ENCODE results near the gene MRPS18C.
A peak's percentile ranks its signal among the peaks of the same experiment; 100 is the strongest.
"Not testable (repeated sequence)": the region's sequence is repeated elsewhere in the genome, so short reads cannot be mapped to it uniquely, and the experiment has no call there.

The MRPS18C gene

GRCh38 chr4:83455281-83456183 lies at the start of gene MRPS18C, which contains the start of gene HELQ:
Gene MRPS18C (plus strand): TSS chr4:83456058. CDS start chr4:83456078, 20 bp downstream.
Gene HELQ (minus strand): TSS chr4:83455823. CDS start chr4:83455693, 130 bp downstream.
- DNase-seq: peak; percentile 87

DNA sequence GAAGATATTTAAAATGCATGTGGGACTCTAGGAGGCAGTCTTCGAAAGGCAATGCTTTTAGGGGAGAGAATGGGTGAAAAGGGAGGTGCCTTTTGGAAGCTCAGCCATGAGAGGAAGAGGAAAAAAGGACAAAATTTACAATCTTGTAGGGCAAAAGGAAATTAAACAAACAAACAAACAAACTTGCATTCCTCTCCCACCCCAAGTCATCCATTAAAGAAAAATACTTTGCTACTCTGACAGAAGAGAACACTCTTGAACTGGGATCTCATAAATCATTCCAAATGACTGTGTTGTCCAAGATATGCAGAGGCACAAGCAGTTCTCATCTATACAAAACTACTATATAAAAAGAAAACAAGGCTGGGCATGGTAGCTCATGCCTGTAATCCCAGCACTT lies 47.0 kb upstream of the MRPS18C start:
- DNase-seq: no peak

DNA sequence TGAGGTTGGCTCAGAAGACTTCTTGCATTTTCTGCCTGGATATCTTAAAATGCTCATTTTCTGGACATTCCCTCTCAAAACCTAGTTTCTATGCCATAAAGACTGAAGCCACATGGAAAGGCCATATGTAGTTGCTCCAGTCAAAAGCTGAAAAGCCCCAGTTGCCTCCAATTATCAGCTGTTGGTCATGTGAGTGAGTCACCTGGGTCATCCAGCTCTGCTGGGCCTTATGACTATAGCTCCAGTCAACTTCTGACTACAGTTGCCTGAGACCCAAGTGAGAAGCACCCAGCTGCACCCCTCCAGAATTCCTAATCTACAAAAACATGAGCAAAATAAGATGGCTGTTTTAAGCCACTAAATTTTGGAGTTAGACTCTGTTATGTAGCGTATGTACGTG lies 42.2 kb upstream of the MRPS18C start:
- DNase-seq: no peak

DNA sequence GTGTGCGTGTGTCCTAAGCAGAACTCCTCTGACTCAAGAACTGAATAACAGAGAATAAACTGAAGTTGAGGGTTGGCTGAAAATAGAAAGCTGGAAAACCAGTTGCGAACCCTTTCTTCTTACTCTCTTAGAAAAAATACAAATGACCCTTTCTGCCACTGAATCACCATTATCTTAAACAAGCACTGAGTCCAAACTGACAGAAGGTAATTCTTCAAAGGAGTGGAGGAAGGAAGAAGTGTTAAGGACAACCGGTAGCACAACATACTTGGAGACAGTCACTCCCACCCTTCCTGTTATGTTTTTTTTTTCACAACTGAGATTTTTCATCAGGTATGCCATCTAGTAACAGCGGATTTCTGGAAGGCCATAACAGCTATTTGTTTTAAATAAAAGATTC lies 38.3 kb upstream of the MRPS18C start:
- DNase-seq: no peak

- DNase-seq: no peak
Measured at GRCh38 chr4:83418211-83418610, 37.6 kb upstream of the MRPS18C start.

DNA sequence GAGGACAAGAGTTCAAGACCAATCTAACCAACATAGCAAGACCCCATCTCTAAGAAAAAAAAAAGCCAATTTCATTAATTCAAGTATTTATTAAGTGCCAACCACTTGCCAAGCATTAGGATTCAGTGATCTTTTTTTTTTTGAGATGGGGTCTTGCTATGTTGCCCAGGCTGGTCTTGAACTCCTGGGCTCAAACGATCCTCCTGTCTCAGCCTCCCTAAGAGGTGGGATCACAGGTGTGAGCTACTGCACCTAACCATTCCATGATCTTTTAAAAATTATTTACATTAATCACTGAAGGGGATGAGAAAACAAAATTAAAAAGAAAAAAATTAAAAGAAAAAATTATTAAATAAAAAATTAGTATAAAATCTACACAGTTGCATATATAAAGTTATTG lies 24.7 kb upstream of the MRPS18C start:
- DNase-seq: no peak

- no peak for DNase-seq
Measured at GRCh38 chr4:83436680-83437079, 19.2 kb upstream of the MRPS18C start.

- DNase-seq: no peak
Measured at GRCh38 chr4:83438719-83439118, 17.1 kb upstream of the MRPS18C start.

DNA sequence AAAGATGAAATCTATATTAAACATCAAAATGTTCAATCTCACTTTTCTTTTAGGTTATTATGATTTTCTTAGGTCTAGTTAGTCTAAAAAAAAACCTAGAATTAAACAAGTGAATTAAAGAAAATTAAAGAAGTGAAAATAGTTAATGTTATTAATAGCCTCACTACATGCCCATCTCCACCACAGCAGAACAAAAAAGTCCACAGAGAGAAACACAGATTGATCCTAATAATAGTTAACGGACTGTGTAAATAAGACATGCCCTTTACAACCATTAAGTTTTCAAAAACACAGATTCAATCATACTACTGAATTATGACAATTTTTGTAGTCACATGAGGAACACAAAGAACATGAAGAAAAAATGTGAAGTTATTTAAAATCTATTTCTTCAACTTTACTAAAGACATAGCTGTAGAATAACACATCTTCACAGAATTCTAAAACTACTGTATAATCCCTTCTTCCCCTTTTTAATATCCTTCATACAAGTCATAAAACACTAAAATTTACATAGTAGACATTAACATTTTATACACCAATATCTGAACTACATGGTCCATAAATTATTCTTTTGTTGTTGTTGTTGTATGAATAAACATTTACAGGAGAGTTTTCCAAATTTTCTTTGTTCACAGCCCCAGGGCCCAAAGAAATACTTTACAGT lies 15.6 kb upstream of the MRPS18C start:
- no peak for DNase-seq

DNA sequence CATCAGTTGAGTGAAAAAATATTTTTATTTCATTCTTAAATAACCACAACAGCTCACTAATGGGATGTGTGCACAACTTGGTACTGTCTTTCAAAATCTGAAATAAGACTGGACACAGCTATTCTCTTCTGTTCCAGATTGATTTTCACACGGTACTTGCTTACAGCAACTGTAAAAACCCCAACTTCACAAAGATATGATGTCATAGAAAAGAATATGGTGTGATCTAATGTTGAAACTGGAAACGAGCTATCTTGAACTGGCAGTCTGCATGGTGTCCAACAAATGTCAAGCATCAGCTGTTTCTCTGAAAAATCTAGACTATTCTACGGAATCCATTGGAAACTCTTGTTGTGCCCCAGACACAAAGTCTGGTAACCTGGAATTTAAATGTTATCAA lies 15.0 kb upstream of the MRPS18C start:
- no peak for DNase-seq

GRCh38 chr4:83449009-83449408 lies 6.8 kb upstream of the MRPS18C start:
- no peak for DNase-seq

GRCh38 chr4:83454686-83455085 lies 1.2 kb upstream of the MRPS18C start:
- no peak for DNase-seq

GRCh38 chr4:83456184-83456501 lies 285 bp downstream of the MRPS18C start:
- DNase-seq: no peak

DNA sequence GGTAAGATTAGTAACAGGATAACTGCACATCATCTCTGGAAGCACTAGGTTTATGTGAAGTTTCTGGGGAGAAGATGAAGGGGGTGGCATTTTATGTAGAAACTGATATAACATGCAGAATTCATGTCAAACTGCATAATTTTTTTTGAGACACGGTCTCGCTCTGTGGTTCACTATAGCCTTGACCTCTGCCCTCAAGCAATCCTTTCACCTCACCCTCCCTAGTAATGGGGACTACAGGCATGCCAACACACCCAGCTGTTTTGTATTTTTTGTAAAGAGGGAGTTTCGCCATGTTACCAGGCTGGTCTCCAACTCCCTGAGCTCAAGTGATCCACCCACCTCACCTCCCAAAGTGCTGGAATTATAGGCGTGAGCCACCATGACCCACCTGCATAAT lies 17.6 kb downstream of the MRPS18C start:
- DNase-seq: no peak

DNA sequence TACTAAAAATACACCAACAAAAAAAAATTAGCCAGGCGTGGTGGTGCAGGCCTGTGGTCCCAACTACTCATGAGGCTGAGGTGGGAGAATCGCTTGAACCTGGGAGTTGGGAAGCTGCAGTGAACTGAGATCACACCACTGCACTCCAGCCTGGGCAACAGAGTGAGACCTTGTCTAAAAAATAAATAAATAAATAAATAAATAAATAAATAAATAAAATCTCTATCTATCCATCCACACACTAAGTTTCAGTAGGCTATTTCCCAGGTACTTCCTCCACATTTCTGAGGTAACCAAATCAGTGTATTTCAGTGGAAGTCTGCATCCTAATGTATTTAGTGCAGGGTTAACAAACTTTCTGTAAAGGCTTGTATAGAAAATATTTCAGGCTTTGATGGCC lies 18.1 kb downstream of the MRPS18C start:
- no peak for DNase-seq

DNA sequence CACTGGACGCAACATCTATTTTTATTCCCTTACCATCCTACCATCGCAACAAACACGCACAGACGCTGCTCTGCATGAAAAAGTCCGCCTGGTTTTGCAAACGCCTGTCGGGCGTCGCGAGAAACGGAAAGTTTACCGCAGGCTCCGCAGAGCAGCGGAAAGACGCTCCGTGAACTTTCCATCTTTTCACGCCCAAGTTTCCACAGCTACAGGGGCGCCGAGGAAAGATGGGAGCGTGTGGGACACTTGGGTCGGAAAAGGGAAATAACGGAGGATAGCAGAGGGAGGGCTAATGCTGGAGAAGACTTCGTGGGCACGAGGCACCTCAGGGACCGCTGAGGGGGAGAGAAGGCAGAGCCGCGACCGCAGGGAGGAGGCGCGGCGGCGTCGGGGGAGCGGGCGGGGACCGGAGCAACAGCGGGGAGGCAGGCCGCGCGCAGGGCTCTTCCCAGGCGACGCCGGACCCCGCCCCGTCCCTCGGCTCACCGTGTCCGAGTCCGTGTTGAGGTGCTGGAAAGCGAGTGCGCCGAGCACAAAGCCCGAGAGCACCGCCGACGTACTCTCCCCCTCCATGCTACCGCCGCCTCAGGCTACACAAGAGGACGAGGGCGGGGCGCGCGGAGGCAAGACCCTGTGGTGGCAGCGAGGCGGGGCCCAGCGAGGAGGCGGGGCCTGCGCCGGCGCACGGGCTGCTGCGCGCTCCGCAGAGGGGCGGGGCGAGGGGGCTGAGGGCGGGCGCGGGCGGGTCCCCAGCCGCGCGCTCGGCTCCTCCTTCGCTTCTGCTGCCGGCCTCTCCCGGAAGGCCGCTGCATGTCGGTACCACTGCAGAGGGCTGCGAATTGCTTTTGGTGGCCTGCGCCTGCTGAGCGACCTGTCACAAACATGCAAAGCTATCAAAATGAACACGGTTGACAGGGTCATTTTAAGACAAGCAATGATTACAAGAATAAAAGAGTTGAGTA lies 28.9 kb downstream of the MRPS18C start, which contains the start of gene ABRAXAS1:
ABRAXAS1 (minus strand) TSS at position 601 of the 962 bp plus-strand sequence; CDS start at position 573, 28 bp downstream.
- peak; percentile 97 for DNase-seq

GRCh38 chr4:83486457-83487129 lies 30.7 kb downstream of the MRPS18C start:
- no peak for DNase-seq

GRCh38 chr4:83489711-83490326 lies 34.0 kb downstream of the MRPS18C start:
- no peak for DNase-seq

DNA sequence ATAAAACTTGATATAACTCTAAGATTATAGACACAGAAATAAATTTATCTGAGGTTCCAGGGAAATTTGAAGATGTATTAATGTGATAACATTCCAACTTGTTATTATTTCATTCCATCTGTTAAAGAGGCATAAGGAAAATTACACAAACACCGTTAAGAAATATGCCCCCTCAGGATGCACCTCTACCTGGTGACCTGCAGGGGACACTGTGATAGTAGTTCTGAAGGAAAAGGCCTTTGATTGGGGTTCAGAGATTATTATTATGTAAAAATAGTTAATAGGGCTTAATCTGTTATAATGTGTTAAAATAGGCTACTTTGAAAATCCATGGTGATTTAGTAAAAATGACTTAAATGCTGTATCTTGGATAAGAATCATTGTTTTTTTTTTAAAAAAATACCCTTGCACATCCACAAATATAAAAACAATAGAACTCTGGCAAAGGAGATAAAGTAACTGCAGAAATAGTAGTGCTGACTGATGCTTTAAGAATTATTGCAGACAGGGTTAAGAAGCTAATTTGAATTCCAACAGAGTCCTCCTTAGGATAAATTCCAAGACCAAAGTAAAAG lies 35.1 kb downstream of the MRPS18C start:
- DNase-seq: no peak

- not testable (repeated sequence) for DNase-seq
Measured at GRCh38 chr4:83496085-83496917, 40.4 kb downstream of the MRPS18C start.

- no peak for DNase-seq
Measured at GRCh38 chr4:83498187-83498586, 42.3 kb downstream of the MRPS18C start.
